H4 (cell line): Measurements from ENCODE around the gene PHPT1. TPM values are rescaled to one million over a fixed set of nuclear protein-coding genes. Genes with fewer than 3 reads are reported as not detected.
"Not testable (repeated sequence)": the region's sequence is repeated elsewhere in the genome, so short reads cannot be mapped to it uniquely, and the experiment has no call there.

ENCODE experiments used
- DNase-seq: peaks from one replicate; pipeline ENCODE4 v3.0.0-alpha.2; 2015; ENCODE audit warnings: low spot score
- total RNA-seq: library from RNA; depleted of rRNA; stranded (reverse); fragments of >200 nt; shearing (Covaris generic); gene quantifications from 2 replicates; pipeline ENCODE4 v1.2.3, GENCODE V29; 2014

Gene PHPT1
- total RNA-seq, 1 experiment from 2014 or later = 100 TPM

DNA sequence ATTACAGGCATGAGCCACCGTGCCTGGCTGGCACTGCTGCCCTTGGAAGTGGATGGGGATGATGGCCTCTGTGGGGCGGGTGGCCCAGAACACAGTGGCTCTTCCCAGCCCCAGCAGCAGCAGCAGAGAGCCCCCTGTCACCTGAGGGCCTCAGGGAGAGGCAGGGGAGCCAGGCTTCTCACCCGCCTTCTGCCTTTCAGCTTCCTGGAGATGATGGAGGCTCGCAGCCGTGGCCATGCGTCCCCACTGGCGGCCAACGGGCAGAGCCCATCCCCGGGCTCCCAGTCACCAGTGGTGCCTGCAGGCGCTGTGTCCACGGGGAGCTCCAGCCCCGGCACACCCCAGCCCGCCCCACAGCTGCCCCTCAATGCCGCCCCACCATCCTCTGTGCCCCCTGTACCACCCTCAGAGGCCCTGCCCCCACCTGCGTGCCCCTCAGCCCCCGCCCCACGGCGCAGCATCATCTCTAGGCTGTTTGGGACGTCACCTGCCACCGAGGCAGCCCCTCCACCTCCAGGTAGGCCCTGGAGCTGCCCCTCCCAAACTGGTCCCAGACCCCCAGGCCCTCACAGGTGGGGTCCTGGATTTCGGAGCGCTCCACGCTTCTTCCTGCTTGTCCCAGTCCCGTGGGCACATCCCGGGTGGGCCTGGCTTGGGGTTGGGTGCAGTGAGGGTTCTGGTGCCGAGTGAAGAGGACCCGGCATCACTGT is 11.9 kb upstream of the PHPT1 start:
- DNase-seq = no peak

DNA sequence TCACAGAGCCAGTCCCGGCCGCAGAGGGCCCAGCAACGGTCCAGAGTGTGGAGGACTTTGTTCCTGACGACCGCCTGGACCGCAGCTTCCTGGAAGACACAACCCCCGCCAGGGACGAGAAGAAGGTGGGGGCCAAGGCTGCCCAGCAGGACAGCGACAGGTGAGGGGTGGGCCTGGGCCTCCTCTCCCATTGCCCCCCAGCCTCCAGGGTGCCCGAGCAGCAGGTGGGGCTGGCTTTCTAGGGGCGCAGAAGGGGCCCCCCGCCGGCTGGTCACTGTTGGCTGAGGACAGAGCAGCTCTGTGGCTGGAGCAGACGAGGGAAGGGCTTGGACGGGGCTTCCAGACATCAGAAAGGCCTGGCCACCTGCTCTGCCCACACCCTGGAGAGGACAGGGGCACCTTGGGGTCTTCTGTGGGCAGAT is 11.3 kb upstream of the PHPT1 start:
- not testable (repeated sequence) for DNase-seq

DNA sequence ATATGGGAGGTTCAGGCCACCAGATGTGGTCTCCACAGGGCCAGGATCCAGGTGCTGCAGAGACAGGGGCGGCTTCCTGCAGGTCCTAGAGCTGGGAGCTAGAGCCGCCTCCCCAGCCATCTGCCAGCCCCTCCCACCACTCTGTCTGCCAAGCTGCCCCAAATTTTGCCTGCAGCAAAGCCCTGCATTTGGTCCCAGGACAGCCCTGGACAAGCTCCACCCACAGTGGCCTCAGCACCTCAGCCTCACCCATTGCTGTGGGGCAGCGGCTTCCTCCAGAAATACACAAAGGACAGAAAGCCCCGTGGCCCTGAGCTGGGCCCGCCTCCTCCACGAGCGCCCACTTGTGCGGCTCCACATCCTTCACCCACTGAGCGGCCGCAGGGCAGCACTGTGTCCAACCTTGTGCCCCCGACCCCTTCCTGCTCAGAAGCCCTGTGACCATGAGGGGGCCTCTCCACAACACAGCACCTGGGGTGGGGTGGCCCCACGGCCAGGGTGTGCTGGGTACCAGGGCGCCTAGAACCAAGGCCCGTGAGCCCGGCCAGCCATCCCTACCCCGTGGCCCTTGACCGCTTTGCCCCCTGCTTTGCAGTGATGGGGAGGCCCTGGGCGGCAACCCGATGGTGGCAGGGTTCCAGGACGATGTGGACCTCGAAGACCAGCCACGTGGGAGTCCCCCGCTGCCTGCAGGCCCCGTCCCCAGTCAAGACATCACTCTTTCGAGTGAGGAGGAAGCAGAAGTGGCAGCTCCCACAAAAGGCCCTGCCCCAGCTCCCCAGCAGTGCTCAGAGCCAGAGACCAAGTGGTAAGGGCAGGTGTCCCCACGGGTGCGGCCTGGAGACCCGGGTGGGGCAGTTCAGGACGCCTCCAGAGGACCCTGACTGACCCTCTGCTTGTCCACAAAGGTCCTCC is 10.6 kb upstream of the PHPT1 start:
- no peak for DNase-seq

DNA sequence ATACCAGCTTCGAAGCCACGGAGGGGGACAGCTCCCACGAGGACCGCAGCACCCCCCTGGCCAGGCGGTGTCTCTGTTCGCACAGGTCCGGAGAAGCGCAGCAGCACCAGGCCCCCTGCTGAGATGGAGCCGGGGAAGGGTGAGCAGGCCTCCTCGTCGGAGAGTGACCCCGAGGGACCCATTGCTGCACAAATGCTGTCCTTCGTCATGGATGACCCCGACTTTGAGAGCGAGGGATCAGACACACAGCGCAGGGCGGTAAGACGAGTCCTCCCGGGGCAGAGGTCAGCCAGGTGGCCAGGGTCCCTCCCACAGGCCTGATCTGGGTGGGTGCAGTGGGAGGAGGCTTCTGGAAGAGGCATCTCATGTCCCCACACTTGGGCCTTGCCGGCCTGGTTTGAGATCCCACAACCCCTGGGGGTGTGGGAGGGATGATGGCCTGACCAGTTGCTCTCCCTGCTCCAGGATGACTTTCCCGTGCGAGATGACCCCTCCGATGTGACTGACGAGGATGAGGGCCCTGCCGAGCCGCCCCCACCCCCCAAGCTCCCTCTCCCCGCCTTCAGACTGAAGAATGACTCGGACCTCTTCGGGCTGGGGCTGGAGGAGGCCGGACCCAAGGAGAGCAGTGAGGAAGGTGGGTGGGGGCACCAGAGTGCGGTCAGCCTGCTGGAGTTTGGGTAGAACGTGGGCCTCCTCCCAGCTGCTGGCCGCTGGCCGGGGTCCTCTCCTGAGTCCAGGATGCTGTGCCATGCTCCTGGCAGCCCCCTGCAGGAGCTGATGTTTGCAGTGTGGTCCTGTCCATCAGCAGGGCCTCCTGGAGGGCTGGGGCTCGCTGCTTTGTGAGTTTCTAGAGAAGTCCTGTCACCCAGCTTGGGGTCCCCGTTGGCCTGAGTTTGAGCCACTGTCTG is 9.7 kb upstream of the PHPT1 start:
- no peak for DNase-seq

DNA sequence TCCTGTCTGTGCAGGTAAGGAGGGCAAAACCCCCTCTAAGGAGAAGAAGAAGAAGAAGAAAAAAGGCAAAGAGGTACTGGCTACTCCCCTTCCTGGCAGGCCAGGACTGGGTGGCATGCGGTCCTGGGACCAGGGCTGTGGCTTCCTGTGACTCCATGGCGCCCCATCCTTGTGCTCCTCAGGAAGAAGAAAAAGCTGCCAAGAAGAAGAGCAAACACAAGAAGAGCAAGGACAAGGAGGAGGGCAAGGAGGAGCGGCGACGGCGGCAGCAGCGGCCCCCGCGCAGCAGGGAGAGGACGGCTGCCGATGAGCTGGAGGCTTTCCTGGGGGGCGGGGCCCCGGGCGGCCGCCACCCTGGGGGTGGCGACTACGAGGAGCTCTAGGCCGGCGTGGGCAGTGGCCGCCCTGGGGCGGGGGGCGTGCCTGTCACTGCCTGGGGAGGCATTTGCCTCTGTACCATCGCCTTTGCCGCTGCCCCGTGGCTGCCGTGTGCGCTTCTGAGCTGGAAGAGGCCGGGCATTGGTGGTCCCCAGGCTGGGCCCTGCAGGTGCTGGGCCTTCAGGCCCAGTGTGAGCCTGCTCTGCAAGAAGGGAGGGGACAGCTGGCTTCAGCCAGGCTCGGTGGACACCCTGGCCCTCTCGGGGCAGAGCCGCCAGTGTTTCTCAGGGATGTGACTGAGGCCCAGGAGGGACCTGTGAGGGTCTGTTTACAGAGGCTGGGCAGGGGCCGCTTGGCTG is 8.9 kb upstream of the PHPT1 start:
- DNase-seq = no peak

DNA sequence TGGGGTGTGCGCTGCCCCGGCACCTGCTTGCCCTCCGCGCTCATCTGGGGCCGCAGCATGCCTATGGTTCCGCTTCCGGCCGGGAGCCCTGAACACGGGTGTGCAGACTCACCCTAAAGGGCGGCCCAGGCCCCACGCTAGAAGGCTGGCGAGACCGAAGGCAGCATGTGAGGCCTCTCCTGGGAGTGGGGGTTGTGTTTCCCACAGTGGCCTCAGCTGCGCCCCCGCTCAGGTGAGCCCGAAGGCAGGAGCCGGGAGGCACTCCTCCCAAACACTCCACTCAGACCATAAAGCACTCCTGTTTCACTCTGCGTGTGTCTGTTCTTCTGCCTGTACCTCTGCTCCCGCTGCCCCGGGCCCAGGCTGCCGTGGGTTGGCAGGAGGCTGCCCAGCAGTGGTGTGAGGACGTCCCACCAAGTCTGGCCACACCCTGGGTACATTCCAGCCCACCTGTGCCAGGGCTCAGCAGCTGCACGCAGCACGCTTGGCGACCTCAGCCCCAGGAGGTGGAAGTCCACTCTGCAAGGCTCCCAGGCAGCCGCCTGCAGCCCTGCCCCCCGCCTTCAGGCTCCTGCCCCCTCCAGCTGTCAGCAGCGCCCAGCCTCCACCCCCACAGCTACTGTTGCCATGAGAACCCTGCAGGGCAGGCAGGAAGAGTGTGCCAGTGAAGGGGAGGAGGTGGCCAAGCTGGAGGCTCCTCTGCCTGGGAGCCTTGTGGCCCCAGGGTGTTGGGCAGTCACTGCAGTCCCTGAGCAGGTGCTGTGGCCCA is 8.1 kb upstream of the PHPT1 start:
- DNase-seq = peak; percentile 83

DNA sequence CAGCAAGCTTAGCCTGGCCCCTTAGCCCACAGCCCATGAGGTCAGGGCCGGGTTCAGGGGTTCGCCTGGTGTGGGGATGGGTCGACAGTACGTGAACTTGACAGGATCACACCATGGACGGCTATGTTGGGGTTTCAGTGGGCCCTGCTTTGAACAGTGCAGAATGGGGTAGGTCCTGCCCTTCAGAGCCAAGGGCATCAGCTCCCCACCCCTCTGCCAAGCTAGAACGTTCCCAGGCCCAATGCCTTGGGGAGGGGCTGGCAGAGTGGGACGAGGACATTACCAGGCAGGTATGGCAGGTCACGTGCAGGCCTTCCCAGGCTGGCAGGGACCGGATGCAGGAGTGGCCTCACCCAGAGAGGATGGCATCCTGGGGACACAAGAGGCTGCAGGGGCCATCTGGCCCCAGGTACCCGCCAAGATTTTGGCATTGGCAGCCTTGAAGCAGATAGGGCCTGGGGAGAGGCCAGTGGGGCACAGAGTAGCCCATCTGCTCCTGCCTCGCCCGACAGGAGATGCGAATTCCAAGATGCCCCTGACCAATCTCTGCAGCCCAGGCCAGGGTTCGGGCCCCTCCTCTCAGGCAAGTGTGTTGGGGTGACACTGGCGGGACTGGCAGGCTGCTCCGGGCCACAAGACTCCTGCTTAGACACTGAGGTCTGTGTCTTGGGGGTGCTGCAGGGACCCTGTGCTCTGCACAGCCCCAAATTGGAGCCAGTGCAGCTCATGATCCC is 7.4 kb upstream of the PHPT1 start:
- DNase-seq = not testable (repeated sequence)

DNA sequence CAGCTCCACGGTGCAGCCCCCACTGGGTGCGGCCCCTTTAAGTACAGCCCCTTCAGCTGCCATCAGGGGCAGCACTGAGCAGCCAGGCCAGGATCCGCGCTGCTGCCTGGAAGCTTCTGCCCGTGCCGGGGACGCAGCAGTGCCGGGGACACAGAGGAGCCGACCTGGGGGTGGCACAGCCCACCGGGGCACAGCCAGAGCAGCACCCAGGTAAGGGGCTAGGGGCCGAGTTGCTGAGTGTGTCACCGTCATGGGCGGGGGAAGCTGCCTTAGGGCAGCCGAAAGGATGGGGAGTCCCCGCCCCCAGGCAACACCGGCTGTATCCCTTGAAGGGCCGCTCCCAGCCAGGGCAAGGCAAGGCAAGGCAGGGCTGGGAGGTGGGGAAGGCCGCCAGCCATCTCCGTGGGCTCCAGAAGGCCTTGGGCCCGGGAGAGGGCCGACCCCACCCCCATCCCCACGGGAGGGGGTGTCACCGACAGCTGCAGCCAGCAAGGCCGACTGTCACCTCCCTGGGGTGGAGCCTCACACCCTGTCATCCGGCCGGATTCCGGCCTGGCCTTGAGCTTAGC is 6.7 kb upstream of the PHPT1 start, which contains the start of gene AJM1:
Gene AJM1, plus strand, starts transcription at position 99 of the 569 bp plus-strand sequence. CDS start 1,937 bp downstream, outside the sequence.
- peak; percentile 66 for DNase-seq

DNA sequence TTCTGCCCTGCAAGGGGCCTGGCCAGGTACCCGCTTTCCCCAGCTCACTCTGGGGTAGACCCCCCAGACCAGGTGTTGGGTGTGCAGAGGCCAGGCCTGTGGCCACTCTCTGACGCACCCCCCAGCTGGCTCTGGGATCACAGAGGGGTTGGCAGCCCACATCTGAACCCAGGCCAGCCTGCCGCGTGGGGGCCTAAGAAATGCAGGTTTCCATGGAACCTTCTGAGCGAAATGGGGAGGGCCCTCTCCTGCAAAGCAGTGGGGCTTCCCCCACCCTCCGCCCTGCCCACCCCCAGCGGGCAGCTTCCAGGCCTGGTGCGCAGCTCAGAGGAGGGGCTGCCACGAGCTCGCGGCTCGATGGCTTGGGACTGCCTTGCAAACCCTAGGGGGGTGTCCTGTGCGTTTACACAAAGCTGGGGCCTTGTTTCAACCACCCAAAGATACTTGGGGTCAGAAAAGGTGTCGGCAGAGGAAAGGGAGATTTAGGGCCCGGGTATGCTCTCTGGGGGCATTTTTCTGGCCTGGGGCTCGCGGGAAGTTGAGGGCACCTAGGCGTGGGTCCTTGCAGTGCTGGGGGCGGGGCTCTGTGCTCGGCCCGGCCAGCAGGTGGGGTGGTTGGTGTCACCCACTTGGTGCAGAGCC is 5.9 kb upstream of the PHPT1 start:
- DNase-seq = not testable (repeated sequence)

DNA sequence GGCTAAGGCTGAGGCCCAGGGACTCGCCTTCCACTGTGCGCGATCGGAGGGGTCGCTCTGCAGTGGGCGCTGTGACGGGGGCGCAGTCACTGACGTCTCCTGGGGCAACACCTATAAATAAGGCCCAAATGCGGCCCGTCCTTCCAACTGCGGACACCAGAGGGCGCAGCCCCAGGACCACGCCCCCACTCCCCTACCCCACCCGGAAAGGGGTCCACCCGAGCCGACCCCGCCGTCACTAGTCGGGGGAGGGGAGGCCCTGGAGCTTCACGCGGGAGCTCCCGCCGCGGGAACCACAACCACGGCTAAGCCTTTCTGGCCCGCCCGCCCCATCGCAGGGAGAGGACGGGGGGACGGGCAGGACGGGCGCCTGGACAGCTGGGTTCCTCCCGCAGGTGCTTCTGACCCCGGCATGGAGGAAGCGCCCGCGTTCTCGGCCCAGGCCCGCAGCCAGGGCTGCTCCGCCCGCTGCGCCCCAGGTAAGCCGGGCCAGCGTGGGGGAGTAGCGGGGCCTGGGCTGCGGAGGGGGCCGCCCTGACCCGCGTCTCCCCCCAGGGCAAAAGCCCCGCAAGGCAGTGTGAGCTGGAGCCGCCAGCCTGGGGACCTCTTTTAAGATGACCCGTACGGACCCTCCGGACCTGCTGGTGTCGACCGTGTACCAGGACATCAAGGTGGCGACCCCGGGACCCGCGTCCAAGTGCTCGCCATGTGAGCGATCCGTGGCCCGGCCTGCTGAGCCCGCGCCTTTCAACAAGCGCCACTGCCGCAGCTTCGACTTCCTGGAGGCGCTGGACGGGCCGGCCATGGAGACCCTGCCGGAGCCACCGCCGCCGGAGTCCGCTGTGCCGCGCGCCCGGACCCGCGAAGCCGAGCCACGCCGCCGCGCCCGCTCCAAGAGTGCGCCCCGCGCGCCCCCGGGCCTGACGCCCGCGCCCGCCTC is 5.1 kb upstream of the PHPT1 start:
- DNase-seq = not testable (repeated sequence)

DNA sequence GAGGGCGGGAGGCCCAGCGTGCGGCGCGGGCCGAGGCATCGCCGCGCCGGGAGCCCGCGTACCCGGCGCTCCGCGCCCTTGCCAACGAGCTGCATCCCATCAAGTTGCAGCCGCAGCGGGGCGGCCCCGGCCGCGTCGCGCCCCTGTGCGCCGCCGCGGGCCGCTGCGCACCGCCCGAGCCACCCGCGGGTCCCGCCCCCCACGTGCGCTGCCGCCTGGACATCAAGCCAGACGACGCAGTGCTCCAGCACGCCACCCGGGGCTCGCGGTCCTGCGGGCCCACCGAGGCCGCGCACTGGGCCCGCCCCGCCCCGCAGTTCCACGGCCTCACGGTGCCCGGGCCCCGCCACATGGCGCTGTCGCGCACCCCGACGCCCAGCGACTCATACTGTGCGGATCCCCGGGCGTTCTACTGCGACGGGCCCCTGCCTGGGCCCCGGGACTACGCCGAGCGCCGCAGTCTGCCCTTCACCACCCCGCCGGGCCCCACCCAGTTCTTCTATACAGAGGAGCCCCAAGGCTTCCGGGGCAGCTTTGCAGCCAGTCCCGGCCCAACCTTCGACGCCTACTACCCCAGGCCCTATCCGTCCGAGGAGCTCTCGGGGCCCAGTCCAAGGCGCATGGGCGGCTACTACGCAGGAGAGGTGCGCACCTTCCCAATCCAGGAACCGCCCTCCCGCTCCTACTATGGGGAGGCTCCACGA is 4.3 kb upstream of the PHPT1 start:
- no peak for DNase-seq

DNA sequence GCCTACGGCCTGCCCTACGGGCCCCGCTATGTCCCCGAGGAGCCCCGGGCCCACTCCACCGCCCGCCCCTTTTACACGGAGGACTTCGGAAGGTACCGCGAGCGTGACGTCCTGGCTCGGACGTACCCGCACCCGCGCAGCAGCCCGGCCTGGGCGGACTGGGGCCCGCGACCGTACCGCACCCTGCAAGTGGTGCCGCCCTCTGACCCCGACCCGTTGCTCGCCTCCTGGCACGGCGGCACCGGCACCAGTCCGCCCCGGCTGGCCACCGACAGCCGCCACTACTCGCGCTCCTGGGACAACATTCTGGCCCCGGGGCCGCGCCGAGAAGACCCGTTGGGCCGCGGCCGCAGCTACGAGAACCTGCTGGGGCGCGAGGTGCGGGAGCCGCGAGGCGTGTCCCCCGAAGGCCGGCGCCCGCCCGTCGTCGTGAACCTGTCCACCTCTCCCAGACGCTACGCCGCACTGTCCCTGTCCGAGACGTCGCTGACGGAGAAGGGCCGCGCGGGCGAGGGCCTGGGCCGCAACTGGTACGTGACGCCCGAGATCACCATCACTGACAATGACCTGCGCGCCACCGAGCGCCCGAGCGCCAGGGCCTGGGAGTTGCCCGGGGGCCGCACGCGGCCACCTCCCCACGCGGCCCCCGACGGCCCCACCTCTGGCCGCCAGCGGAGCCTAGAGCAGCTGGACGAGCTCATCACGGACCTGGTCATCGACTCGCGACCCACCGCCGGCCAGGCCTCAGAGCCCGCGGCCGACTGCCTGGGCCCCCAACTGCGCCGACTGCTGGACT is 3.5 kb upstream of the PHPT1 start:
- no peak for DNase-seq

DNA sequence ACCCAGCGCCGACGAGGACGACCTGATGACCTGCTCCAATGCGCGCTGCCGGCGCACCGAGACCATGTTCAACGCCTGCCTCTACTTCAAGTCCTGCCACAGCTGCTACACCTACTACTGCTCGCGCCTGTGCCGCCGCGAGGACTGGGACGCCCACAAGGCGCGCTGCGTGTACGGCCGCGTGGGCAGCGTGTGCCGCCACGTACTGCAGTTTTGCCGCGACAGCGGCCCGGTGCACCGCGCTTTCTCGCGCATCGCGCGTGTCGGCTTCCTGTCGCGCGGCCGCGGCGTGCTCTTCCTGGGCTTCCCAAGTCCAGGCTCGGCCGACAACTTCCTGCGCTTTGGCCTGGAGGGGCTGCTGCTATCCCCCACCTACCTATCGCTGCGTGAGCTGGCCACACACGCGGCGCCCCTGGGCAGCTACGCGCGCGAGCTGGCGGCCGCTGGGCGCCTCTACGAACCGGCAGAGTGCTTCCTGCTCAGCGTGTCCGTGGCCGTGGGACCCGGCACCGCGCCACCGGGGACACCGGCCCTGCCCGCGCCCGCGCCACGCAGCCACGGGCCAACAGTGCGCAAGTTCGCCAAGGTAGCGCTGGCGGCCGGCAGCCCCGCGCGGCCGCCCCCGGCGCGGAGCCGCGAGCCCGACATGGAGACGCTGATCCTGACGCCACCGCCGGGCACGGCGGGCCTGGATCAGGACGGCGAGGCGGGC is 2.7 kb upstream of the PHPT1 start:
- no peak for DNase-seq

DNA sequence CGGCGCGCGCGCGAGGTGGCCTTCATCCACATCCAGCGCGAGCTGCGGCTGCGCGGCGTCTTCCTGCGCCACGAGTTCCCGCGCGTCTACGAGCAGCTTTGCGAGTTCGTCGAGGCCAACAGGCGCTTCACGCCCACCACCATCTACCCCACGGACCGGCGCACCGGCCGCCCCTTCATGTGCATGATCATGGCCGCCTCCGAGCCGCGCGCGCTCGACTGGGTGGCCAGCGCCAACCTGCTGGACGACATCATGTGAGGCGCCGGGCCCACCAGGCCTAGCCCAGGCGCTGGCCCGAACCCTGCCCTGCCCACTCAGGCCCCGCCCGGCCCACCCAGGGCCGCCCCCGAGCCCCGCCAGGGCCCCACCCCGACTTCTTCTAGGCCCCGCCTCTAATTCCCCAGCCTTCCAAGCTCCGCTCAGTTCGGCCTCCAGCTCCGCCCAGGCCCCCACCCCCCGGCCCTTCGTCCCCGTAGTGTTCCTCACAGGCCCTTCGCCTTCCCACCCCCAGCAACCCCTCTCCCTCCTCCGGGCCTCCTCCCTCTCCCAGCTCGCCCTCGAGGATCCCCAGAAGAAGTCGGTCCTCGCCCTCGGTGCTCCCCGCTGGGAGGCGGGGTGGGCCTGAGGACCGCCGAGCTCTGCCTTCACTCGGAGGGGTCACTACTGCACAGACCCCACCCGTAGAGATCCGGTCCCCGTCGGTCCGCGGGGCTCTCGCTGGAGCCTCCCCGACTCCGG is 2.0 kb upstream of the PHPT1 start:
- DNase-seq = no peak
